Effector CD8-positive, alpha-beta T cell (primary cell): ENCODE measurements around the gene OR10A6.

ENCODE experiments used
- DNase-seq: peaks from one replicate; lab custom pipeline; 2025; lab: John Stamatoyannopoulos, UW

The OR10A6 gene

DNA sequence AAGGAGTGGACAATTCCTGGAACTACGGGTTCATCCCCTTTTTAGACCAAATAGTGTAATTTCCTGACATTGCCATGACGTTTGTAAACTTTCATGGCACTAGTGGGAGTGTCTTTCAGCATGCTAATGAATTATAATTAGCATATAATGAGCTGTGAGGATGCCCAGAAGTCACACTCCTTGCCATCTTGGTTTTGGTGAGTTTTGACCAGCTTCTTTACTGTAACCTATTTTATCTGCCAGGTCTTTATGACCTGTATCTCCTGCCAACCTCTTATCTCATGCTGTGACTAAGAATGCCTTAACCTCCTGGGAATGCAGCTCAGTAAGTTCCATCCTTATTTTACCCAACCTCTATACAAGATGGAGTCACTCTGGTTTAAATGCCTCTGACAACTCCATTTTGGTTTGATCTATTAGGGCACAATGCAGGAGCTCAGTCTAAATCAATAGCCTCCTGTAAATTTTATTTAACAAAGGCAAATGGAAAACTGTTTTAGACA, 20.7 kb downstream of the OR10A6 start:
- DNase-seq, result no peak

DNA sequence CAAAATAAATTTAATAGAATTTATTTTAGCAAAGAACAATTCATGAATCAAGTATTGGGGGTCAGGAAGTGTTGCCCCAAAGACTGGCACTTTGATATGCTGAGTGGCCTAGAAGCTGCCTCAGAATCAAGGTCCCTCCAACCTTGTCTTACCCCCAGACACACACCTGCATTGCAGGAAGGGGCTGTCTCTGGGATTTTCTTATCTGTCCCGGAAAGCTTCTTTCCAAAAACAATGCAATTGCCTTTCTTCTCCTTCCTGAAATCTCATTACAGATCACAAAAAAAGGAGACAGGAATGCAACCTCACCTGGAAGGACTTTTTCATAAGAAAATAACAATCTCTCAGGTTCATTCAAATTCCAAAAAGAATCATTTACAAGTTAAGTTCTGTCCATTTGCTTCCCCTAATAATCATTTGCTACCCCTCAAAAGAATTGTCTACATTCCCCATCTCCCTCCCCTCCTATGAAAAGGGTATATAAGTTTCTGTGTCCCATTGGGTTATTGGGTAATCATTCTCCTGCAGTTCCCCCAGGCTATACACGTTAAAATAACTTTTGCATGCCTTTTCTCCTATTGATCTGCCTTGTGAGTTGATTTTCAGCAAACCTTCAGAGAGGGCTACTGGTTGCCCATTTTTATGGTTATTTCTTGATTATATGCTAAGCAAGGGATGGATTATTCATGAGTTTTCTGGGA, 21.3 kb downstream of the OR10A6 start:
- DNase-seq, result no peak

DNA sequence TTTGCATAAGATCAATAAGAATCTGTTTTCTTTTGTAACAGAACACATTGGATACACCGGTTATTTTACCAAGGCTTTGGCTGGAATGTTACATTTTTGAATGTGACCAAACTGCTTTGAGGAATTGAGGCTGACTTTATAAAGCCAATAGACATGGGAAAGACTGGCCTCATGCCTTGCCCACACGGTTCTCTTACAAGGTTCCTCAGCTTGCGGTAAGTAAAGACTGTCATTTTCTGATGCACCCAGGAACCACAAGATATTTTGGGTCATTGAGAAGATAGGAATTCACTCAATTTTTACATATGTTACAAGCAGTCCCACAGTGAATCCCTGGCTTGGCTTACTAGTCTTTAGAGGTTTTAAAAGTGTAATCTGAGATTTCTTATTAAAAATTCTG, 23.9 kb downstream of the OR10A6 start:
- no peak for DNase-seq

DNA sequence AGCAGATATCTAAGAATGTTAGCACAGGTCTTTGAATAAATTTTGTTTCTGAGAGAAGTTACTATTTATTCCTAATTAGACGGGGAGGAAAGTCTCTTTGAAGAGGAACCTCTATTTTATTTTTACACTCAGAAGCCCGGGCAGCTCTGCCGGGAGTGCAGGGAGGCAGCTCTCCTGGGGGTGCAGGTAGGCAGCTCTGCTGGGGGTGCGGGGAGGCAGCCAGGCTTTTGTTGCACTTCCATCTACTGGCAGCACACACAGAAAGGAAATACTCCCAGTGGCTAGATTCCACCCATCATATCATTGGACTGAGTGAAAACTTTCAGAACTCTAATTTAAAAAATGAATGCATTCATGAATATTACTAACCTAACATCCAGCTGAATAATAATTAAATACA, 24.6 kb downstream of the OR10A6 start:
- no peak for DNase-seq

DNA sequence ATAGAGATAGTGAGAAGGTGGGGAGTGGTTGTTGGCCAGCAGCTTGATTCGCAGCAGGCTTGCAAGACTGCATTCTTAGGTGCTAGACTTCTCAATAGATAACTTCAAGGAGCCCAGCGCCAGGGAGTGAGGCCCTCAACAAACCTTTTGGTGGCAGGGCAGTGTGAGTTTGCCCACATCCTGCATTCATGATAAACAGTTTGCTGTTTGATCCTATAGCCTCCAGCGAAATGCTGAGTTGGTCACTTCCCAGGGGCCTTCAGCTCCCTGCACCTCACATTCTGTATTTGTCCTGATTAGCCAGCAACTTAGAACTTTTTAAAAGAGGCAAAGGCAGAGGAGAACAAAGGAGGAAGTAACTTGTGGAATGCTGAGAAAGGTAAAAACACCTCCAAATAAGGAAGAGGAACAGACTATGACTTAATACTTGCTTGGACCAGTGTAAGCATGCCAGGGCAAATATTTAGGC, 25.1 kb downstream of the OR10A6 start:
- no peak for DNase-seq

DNA sequence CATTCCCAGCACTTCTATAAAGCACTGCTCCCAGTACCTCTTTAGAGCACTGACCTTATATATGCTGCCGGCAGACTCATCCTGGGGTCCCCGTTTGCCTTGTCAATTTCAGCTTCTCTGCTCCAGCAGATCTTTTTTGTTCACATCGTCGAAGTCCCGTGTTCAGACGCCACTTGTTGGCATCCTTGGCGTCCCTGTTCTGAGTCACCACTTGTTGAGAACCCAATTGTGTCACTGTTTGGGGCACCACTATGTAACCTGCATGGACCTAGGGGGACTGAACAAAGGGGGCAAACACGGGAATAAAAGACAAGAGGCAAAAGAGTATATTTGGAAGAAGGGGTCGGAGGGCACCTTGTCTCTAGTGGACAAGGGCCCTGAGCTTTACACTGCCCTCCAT, 25.5 kb downstream of the OR10A6 start:
- no peak for DNase-seq

DNA sequence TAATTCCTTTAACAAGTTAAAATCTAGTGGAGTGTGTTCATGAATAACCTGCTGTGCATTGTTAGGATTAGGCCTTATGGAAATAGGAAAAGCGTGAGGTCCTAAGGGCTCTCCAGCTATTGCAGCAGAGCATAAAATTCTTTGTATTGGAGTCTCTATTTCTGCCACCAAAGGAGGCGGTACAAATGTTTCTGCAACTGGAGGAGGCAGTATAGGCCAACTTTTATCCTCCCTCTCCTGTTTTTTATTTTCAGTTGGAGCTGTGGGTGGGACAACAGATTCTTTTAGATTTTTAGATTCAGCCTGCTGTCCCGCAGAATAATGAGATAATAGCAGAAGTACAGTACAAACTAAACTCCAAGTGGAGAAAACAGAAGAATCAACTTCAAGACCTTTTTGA, 26.2 kb downstream of the OR10A6 start:
- no peak for DNase-seq

DNA sequence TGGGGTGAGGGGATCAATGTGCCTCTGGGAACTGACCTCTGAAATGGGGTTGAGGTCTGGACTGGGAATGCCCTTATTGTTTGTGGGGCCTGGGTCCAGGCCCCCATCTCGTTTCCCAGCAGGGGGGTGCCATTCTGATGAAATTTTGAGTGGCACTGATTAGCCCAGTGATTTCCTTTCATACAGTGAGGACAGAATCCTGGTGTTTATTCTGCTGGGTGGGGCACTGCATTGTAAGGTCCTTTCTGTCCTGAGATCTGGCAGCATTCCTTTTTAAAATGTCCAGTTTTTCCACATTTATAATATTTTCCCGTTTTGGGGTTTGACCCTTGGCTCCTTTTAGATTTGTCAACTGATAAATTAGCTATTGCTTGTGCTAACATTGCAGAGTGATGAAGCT, 27.1 kb downstream of the OR10A6 start:
- no peak for DNase-seq

DNA sequence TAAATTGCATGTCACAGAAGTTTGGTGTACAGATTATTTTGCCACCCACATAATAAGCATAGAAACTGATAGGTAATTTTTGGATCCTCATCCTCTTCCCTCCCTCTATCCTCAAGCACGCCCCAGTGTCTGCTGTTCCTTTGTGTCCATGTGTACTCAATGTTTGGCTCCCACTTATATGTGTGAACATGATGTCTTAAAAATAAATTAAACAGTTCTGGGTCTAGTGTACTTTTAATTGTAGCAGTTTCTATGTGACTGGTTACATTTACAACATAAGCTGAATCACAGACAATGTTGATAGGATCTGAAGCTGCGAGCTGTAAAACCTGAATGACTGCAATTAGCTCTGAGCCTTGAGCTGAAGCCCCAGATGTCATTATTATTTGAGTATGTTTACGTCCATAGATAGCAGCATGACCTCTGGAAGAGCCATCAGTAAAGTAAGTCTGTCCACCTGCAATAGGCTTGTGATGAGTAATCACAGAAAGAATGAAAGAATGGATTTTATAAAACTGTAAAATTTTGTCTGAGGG, 29.7 kb downstream of the OR10A6 start:
- no peak for DNase-seq

DNA sequence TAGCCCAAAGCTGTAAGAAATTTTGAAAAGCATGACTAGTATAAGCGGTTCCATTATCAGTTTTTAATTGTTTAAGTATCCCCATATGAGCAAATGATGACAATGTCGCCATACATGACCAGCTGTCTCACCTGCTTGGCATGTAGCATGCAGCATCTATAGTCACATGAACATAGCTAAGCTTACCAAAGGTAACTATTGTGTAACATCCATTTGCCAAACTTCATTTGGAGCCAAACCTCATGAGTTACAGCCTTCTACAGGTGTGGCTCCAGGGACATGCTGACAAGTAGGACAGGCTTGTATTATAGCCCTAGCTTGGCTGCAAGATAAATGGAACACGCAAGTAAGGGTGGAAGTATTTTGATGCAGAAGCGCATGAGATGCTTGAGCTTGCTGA, 30.4 kb downstream of the OR10A6 start:
- no peak for DNase-seq

DNA sequence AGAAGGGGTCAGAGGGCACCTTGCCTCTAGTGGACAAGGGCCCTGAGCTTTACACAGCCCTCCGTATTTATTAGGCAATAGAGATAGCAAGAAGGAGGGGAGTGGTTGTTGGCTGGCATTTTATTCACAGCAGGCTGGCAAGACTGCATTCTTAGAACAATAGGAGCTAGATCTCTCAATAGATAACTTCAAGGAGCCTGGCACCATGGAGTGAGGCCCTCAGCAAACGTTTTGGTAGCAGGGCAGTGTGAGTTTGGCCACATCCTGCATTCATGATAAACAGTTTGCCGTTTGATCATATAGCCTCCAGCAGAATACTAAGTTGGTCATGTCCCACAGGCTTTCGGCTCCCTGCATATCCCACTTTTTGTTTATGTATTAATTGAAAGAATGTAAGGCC, 31.6 kb downstream of the OR10A6 start:
- DNase-seq, result no peak

DNA sequence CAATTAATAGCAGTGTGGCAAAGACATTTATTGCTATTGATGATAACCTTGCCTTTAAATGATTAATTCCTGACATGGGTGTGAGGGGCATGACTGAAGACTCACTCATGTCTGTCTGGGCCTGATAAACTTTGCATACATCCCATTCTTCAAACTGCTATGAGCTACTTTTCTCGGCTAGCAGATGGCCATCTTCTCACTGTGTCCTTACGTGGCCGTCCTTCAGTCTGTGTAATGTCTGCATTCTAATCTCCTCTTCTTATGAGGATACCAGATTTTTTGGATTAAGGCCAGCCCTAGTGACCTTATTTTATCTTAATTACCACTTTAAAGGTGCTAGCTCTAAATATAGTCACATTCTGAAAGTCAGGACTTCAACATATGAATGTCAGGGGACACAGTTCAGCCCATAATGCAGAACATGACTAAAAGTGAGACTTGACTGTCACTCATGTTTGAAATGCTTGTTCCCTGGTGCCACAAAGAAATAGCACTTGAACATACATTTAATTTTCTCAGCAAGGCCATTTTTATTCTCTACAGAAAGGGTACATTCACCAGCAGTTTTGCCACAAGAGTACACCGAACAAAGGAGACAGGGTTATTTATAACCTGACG, 32.3 kb downstream of the OR10A6 start:
- DNase-seq, result no peak

DNA sequence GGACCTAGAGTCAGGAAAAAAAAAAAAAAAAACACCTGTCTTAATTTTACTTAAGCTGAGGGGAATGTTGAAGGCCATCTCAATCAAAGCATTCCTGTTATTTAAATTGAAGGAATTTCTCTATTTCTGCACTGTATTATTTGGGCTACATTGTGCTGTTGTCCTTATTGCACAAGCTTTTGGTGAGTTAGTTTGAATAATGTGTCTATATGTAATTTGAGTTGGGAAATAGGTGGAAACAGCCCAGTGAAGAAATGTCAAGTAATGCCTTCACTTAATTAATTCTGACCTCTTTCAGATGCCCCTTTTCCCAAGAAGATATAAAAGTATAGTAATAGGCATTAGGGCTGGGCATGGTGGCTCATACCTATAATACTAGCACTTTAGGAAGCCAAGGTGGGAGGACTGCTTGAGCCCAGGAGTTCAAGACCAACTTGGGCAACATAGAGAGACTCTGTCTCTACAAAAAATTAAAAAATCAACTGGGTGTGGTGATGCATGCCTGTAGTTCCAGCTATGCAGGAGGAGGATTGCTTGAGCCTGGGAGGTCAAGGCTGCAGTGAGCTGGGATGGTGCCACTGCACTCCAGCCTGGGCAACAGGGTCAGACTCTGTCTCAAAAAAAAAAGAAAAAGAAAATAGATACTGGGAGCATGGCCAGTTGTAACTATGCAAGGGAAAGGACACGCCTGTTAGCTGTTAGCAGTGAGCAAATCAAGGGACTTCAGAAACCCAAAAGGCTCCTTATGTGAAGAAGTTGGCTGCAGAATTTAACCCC, 34.9 kb downstream of the OR10A6 start:
- DNase-seq, result no peak

DNA sequence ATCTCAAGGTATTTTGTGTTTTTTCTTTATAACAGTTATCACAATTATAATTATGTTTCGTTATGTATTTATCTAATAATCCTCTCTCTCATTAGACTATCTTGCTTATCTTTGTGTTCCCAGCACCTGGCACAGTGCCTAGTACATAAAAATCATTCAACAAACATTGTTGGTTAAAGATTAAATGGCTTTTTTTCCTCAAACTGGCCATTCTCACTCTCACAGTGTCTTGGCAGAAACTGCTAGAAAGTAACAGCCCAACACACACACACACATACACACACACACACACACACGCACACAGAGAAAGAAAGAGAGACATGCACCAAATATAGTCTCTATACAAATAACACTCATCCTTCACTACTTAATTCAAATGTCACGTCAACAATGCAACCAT, 36.8 kb downstream of the OR10A6 start:
- DNase-seq, result no peak

DNA sequence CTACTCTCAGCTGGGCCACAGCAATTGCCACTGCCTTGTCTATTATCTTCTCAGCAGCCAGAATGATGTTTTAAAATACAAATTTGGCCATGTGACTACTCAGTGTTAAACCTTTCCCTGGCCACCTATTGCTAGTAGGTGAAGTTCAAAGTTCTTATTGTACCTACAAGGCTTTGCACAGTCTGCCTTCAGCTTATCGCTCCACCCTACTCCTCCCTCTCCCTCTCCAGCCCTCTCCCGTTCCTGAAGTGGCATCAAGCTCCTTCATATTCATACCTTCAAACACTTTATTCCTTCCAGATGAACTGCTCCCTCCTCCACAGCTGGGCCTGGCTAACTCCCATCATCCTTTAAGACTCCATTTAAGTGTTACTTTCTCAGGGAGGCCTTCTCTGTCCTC, 37.3 kb downstream of the OR10A6 start:
- DNase-seq, result no peak

DNA sequence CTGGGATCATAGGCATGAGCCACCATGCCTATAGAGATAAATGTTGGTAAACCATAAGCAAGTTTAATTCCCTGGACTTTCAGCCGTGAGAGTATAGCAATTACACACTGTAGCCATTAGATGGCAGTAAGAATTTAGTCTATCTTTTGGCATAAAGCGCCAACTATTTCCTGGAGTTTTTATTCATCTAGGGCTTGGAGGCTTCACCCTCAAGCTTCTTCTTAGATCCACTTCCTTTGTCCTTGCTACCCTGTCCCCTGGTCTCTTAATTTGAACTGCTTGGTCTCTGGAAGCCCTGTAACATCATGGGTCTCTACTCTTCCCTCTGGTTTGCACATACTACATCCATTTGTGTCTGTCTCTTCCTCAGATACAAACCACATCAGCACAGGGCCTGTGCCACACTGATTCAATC, 38.2 kb downstream of the OR10A6 start:
- no peak for DNase-seq

DNA sequence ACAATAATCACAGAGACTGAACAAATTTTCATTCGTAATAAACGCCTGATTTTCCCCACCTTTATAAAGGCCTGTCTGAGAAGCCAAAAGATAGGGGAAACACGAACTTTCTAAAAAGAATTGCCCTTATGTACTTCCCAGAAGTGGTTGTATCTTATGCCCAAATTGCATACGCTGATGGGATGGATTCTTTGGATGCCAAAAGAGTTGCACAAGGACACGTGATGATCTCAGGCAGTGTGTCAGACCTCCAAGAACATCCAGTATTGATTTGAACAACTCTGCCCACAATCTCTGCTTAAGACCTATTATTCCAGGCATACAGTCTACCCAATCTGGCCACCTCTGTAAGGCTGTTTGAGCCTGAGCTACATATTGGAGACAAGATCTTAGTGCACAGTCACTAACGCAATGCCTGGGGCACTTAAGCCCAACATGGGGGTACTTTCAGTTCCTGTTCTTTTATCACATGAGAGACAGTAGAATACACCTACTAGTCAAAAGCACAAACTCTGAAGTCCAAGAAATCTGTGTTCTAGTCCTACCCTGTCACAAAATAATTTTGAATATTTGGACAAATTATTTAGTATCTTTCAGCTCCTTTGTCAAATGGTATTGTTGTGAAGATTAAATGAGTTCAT, 38.9 kb downstream of the OR10A6 start:
- no peak for DNase-seq

DNA sequence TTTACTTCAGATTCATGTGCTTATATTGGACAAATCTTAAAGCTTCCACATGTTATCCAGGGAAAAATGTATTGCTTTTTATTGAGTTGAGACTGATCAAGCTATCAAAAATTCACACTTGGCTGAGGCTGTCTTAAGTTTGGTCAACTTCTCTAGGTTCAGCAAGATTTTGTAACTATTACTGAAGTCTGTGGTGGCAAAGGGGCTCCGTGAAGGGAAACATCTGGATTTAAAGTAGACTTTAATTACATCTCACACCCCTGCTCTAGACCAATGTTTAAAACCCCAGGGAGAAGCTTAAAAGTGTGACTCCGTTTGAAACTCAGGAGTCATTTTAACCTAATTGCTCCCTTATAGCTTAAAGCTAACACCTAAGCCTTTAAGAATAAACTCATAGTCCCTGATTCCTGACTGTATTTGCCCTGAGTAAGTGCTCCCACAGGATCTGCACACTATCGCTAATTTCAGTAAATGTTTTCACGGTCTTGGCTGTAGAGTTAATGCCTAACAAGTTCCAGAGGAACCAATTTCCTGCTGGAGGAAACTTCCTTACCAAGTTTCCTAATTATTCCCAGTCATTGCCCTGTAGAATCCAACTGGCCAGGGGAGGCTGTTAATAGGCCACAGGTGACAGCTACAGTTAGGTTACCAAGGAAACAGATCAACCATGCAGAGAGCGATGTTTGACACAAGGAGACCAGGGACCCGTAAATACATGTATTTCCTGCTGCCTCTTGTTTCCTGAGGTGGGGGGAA, 40.5 kb downstream of the OR10A6 start:
- DNase-seq, result no peak

DNA sequence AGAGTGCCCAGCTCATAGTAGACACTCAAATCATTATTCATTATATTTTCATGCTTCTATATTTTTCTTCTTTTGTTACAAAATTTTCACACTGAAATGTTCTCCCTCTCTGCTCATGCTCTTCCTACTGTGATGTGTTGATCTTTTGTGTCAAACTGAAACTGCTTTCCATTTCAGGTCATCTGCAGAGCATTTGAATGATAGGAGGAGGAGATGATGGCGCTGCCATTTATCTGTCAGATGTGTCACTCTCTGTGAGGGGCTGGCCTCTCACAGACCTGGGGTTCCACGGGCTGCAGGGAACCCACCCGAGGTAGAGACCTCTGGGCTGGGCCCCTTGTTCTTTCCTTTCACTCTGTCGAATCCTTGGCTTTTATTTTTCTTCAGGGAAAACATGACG, 41.1 kb downstream of the OR10A6 start:
- DNase-seq, result no peak

DNA sequence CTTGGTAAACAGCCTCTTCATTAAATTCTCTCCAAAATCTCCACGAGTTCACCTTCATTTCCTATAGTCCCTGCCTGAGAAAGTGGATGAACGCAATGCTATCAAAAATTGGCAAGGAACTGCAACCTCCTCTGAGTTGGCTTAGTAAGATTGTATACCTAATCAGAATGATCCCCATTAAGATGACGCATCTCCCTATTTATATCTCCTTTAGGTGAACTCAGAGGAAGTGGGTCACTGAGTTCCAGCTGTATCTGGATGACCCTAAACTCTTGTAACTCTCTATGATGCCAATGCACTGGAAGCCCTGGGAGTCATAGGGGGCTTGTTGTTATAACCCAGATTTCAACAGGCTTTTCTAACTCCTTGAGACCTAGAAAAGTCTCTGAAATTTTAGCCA, 48.2 kb downstream of the OR10A6 start:
- DNase-seq, result no peak
